Activated CD8-positive, alpha-beta memory T cell treated with anti-CD3 and anti-CD28 coated beads, Interleukin-2, amount 50 U/mL, for 24 hours (primary cell): Measurements from ENCODE around the gene SNAP91.

Experiments used
- DNase-seq: peaks from one replicate; pipeline ENCODE4 v3.0.0-alpha.2; 2020; ENCODE audit errors: extremely low read depth

SNAP91 gene

DNA sequence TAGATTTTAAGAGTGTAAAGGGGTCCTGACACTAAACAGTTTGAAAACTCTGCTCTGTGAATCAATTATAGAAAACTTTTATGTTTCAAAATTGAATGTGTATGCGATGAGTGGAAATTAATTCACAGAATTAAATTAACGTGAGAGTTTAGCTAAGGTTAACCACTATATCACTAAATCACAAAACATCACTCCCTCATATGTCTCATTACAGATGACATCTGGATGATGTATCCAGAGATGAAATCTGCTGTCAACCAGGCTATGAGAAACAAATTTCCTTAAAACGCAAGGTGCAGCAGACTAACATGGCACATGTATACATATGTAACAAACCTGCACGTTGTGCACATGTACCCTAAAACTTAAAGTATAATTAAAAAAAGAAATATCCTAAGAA is 169.2 kb downstream of the SNAP91 start:
- DNase-seq: no peak

DNA sequence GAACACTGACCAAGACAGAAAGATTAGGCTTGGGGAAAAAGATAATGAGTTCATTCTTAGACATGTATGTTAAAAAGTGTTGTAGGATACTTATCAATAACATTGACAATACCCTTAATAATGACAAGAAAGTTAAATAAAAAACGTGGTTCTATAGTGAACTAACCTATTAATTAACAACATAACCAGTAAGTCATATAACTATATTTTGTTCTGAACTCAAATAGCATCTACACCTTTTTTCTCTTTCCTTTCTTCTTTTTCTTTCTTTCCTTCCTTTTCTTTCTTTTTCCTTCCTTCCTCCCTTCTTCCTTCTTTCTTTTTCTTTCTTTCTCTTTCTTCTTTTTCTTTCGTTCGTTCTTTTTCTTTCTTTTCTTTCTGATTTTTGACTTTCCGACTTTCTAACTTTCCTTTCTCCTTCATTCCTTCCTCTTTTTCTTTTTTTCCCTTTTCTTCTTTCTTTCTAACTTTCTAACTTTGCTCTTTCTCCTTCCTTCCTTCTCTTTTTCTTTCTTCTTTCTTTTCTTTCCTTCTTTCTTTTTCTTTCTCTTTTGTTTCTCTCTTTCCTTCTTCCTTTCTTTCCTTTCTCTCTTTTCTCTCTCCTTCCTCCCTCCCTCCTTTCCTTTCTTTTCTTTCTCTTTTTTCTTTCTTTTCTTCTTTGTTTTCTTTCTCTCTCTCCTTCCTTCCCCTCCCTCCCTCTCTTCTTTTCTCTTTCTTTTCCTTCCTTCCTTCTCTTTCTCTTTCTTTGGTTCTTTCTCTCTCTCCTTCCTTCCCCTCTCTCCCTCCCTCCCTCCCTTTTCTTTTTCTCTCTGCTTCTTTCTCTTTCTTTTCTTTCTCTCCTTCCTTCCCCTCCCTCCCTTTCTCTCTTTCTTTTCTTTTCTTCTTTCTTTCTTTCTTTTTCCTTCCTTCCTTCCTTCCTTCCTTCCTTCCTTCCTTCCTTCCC is 172.0 kb downstream of the SNAP91 start:
- DNase-seq: no peak

DNA sequence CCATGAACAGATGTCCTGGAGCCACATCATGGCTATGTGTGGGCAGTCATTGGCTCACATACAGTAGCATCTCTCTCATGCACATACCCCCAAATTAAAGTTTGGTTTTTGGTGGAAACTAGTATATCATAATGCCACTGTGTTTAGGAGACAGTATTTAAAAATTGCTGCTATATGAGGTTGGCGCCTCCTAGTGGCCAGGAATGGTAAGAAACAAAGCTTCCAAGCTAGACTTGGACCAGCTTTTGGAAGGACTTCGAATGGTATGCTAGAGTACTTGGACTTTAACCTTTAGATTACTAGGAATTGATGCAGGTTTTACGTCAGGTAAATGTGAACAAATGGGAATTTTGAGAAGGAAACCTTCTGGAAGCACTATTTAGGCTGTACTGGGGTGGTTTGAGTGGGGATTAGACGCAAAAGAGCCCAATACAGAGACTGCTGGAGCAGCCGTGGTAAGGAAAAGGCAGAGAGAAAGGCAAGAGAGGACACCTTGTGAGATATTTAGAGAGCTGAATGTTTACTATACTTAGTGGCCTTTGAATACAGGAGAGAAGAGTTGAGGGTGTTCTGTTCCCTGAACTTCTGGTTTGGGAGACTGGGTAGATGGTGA is 172.8 kb downstream of the SNAP91 start:
- no peak for DNase-seq

DNA sequence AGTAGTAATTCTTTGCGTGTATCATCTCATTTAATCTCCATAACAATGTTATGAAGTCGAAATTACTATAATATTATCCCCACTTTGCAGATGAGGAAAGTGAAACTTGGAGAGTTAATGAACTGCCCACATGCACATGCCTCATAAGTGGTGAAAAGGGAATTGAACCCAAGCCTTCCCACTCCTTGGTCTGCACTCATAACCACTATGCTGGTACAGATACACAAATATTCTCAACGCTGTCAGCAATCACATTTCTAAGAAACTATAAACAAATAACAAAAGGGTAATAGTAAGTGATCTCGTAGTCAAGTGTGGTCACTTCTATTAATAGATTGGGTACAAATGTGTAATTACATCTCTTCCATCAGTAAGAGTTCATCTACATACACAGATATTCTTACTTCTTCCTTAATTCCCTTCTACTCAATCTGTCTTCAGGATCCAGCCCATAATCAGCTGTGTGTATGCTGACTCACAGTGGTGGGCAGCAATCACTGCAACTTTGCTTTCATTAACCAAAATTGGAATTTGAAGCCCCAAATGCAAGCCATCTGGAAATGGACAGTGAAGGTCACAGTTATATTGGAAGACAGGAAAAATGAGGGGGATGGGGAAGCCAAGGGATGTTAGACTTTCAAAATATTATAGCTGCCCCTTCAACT is 190.0 kb downstream of the SNAP91 start:
- DNase-seq: no peak

DNA sequence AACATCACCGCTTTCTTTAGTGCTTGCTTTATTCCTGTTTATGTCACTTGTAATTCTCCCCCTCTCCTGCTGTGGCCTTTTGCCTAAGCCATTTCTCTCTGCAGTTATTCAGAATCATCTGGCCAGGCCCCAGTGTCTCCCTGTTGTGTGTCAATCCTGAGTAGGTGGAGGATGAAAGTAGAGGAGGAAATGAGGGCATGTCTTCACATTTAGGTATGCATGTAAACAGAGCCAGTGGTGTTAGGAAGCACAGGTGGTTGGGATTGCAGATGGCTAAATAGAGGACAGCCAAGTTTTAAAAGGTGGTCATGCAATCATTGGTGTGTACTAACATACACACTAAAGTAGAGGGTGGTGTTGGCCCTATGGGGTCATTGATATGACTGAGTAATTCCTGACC is 191.4 kb downstream of the SNAP91 start:
- DNase-seq: no peak

DNA sequence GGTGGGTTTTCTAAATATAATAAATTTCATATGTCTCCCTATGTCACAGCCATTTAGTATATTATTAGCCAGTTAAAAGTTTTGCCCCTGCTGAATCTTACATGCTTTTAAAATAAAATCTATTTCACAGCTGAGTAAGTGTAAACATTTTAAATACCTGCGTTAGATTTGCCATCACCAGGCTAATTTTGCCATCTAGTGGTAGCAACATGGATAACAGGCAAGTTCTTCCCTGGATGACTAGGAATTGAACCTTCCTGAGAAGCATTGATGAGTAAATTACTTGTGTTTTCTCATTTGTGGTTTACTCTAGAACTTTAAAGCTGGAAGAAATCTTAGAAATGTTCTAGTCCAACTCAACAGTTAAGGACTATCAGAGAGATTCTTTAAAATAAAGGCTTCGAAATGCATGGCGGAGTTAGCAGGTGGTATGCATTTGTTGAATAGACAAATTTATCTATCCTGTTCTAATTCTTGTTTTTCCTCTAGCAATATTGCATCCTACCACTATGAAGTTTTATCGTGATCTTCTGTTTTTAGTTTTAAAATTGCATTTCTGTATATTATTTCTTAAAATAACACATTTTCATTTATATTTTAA is 193.9 kb downstream of the SNAP91 start:
- DNase-seq: no peak

DNA sequence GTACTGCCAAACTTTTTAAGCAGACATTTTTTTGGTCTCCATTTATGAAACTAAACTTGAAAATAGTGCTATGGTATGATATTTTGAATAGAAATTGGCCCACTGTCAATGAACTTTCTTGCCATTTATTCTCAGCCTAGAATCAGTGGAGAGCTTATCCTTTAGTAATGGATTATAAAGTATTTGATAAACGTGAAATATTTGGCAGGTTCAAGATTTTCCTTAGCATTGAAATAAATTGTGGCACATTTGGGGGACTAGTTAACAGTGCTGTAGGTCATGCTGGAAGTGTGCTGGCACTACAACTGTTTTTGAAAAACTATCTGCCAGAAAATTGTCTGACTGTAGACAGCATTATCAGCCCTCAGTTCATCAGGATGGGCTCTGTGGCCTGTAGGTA is 194.4 kb downstream of the SNAP91 start:
- DNase-seq: no peak

DNA sequence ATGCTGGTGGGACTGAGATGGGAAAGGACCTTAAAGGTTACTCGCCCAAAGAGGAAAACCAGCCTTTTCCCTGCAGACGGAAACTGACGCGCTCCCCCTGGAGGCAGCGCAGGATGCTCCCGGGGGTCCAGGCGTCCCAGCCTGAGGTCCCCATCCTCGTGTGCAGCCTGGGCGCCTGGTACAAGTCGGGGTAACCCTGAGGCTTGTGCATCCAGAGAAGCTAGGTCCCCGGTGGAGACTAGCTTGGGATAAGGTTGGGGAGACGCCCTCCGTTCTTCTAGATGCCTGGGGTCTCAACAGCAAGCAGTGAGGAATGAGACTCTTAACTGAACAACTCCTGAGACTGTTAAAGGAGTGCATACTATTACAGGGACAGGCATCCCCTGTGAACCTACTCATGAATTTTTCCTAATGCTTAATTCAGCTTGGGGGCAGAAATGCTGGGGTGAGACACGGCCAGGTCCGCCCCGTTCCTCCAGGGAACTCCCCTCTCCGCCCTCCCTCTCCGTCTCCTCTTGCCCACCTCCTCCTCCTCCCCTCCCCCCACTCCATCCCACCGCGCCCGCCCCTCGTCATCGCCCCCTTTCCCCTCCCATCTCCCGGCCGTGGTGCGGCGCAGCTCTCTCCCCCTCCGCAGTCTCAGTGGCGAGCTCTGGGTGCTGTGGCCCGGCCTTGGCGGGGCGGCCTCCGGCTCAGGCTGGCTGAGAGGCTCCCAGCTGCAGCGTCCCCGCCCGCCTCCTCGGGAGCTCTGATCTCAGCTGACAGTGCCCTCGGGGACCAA is 196.8 kb downstream of the SNAP91 start, which contains the start of gene PRSS35:
Gene PRSS35, plus strand, starts transcription at position 634 of the 781 bp plus-strand sequence. CDS start 10,908 bp downstream, outside the sequence.
- DNase-seq: no peak

DNA sequence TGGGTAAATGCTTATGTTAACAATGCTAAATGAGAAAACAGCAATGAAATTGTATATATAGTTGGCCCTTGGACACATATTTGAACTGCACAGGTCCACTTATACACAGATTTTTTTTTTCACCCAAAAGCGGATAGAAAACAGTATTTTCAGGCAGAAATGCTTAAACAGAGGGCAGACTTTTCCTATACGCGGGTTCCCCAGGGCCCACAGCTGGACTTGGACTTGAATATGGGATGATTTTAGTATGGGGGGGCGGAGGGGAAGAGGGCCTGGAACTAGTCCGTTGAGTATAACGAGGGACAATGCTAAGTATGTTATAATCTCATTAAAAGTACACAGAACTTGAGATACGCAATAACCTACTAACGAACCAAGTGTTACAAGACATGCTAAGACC is 197.6 kb downstream of the SNAP91 start:
- DNase-seq: no peak

DNA sequence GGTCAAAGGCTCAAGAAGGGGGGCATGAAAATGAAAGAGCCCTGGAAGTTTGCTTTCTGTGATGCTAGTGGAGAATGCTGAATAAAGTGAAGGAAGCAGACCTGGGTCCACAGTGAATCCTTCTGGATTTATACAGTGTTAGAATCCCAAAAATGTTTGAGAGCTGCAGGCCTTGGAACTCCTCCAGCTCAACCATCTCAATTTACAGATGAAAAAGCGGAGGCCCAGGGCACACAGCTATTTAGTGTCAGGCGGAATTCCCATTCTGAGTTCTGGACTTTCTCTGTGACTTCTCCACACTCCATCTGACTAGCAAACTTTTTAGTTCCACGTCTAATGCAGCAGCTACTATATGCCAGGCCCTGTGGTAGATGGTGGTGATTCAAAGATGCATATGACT is 198.1 kb downstream of the SNAP91 start:
- no peak for DNase-seq

DNA sequence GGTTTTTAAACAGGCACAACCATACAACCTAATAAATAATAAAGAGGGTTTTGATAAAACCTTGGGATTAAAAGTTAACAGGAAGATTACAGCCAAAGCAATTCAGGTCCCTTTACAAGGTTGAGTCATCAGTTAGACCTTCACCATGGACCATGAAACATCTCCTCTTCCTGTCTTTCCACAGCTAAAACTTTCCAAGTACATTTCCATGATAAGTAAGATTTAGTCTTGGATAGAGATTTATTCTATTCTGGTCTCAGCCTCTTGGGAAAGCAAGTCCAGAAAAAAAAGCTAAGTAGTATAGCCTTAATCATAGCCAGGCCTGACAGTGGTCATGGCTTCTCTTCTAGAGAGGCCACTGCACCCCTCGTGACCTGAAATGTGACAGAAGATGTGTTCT is 199.5 kb downstream of the SNAP91 start:
- DNase-seq: no peak

DNA sequence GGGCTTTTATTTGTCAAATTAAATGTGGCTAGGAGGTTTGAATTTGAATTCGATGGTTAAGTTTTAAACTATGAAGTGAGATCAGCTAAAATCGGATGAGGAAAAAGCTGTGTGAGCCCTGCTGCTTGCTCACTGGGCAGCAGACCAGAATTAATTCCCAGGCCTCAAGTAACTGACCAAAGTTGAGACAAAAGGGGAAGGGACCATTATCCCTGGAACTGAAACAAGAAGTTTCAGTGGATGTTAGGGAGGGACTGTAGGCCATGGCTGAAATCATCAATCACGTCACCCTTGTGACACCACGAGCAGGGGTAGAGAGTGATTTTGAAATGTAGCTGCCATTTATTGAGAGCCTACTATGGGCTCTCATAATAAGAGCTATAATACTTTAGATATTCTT is 203.5 kb downstream of the SNAP91 start:
- no peak for DNase-seq
